Measurements from ENCODE around the gene MED9.

MED9 gene

GRCh38 chr17:17516941-17517720 lies 40.3 kb downstream of the MED9 start:
- DNase-seq (ENCODE audit: low read depth), result no peak

- DNase-seq (ENCODE audit: low read depth), result no peak
These were observed 41.2 kb downstream of the MED9 start for GRCh38 chr17:17518014-17518413.

- no peak for DNase-seq (ENCODE audit: low read depth)
These were observed 42.2 kb downstream of the MED9 start for GRCh38 chr17:17518951-17519350.

DNA sequence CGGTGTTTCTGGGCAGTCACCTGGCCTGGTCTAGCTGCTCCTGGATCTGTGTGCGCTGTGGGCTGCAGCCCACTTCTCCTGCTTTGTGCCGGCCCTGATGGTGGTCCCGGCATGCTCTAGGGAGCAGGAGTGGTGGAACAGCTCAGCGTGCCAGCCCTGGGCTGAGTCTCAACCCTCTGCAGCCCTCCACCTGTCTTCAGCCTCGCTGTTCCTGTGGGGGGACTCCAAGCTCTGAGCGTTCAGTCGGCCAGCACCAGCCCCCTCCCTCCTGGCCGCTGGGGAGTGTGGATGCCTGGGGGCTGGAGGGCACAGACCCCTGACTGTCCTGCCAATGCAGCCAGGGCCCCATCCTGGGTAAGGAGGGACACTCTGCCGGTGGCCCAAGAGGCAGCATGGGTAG lies 43.1 kb downstream of the MED9 start:
- DNase-seq (ENCODE audit: low read depth), result no peak

- no peak for DNase-seq (ENCODE audit: low read depth)
These were observed 43.9 kb downstream of the MED9 start for GRCh38 chr17:17520599-17521232.

DNA sequence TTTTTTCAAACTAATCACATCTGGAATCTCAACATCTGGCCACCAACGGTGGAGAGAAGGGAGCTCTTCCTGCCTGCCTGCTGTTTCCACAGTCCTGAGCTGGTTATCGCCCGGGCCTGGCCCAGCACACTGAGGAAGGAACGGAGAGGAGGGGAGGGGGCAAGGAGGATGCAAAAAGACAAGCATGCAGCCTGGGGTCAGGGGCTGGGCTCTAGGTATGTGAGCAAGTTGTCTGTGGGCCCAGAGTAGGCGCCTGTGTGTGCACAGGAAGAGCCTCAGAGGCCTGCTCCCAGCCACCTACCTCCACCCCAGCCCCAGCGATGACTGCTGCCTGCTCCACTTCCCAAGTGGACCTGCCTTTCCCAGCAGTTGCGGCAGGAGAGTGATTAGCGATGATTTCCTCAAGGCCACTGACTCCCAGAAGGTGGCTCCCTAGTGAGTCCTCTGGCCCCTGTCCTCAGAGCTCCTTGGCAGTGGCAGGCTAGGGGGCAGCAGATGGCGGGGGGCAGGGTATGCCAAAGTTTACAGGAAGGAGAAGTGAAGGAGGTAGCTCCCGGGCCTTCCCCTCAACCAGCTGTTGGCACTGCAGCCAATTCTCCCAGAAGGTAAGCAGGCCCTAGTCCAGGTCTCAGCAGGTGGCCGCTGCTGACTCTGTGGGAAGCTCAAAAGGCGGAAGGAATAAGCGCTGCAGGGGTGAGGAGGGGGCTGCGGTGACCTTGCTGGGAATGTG lies 46.4 kb downstream of the MED9 start:
- no peak for DNase-seq (ENCODE audit: low read depth)

- DNase-seq (ENCODE audit: low read depth), result no peak
These were observed 47.1 kb downstream of the MED9 start for GRCh38 chr17:17523731-17524490.

DNA sequence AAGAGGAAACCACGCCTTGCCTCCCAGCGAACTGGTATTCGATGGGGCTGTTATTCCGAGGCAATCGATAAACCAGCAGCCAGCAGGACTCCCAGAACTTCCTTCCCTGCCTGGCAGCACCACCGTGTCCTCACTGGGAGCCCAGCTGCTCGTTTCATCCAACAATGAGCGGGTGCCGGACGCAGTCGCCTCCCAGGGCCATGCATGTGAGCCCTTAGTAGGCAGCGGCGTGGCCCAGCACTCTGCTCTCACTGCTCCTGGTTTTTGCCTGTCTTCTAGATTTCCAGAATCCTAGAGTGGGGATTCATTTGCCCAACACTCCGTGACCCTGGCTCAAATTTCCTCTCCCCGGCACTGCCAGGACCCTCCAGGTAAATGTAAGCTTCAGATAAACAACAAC lies 48.5 kb downstream of the MED9 start:
- no peak for DNase-seq (ENCODE audit: low read depth)

- DNase-seq (ENCODE audit: low read depth), result no peak
These were observed 49.2 kb downstream of the MED9 start for GRCh38 chr17:17525956-17526355.

GRCh38 chr17:17526369-17526768 lies 49.6 kb downstream of the MED9 start:
- no peak for DNase-seq (ENCODE audit: low read depth)

- DNase-seq (ENCODE audit: low read depth), result no peak
These were observed 50.7 kb downstream of the MED9 start for GRCh38 chr17:17527534-17527933.

GRCh38 chr17:17527956-17528500 lies 51.2 kb downstream of the MED9 start:
- no peak for DNase-seq (ENCODE audit: low read depth)

GRCh38 chr17:17528696-17529652 lies 52.2 kb downstream of the MED9 start:
- no peak for DNase-seq (ENCODE audit: low read depth)

GRCh38 chr17:17531156-17531555 lies 54.4 kb downstream of the MED9 start:
- no peak for DNase-seq (ENCODE audit: low read depth)

GRCh38 chr17:17532991-17533390 lies 56.2 kb downstream of the MED9 start:
- DNase-seq (ENCODE audit: low read depth), result no peak

- DNase-seq (ENCODE audit: low read depth), result no peak
These were observed 57.2 kb downstream of the MED9 start for GRCh38 chr17:17533901-17534441.

GRCh38 chr17:17535957-17536356 lies 59.2 kb downstream of the MED9 start:
- DNase-seq (ENCODE audit: low read depth), result no peak

GRCh38 chr17:17536702-17537101 lies 59.9 kb downstream of the MED9 start:
- DNase-seq (ENCODE audit: low read depth), result no peak

GRCh38 chr17:17537311-17538099 lies 60.7 kb downstream of the MED9 start:
- DNase-seq (ENCODE audit: low read depth), result no peak
